HepG2 (cell line): ENCODE measurements around the gene IGF2. TPM values are rescaled to one million over a fixed set of nuclear protein-coding genes. Genes with fewer than 3 reads are reported as not detected.

Experiments used
- ETS1 ChIP-seq: sonication (generic); formaldehyde crosslinking; IDR thresholded peaks from 2 replicates; pipeline ENCODE4 v1.4.0; 2020; ENCODE audit warnings: missing genetic modification reagents
- HNF4G ChIP-seq, 2 experiments: sonication (generic) in 1 of 2; formaldehyde crosslinking in 1 of 2; IDR thresholded peaks; 2 replicates each; pipeline versions ENCODE4 v1.4.0 to v1.6.1; 2011 to 2020; ENCODE audit warnings: borderline replicate concordance in 2 of 2, low read depth in 2 of 2, mild to moderate bottlenecking in 2 of 2, low read length in 1 of 2, missing genetic modification reagents in 1 of 2, moderate library complexity in 1 of 2
- MYC ChIP-seq: sonication (generic); formaldehyde crosslinking; IDR thresholded peaks from 2 replicates; pipeline ENCODE4 v1.9.0; 2021; ENCODE audit warnings: missing genetic modification reagents, borderline replicate concordance
- NFATC3 ChIP-seq: sonication (generic); formaldehyde crosslinking; IDR thresholded peaks from 2 replicates; pipeline ENCODE4 v1.5.1; 2020; ENCODE audit warnings: mild to moderate bottlenecking, missing genetic modification reagents
- NFE2L2 ChIP-seq: fragments of 150-350 bp; IDR thresholded peaks from 2 replicates; pipeline ENCODE4 v1.6.1; 2014; ENCODE audit warnings: low read length
- SATB2 ChIP-seq: sonication (generic); formaldehyde crosslinking; IDR thresholded peaks from 2 replicates; pipeline ENCODE4 v1.5.0; 2020; ENCODE audit warnings: missing genetic modification reagents
- TGIF2 ChIP-seq: IDR thresholded peaks from 2 replicates; pipeline ENCODE4 v1.6.1; 2016; ENCODE audit warnings: control low read depth, missing compliant biosample characterization
- U2AF1 ChIP-seq: fragments of 200-400 bp; formaldehyde crosslinking; optimal IDR thresholded peaks from 2 replicates; pipeline ENCODE3; 2017; ENCODE audit warnings: mild to moderate bottlenecking, low read depth, low read length
- ZNF263 ChIP-seq: sonication (generic); formaldehyde crosslinking; IDR thresholded peaks from 2 replicates; pipeline ENCODE4 v1.4.0; 2020; ENCODE audit warnings: missing genetic modification reagents
- ZNF350 ChIP-seq: sonication (generic); formaldehyde crosslinking; IDR thresholded peaks from 2 replicates; pipeline ENCODE4 v1.4.0; 2020; ENCODE audit warnings: mild to moderate bottlenecking, low read depth, missing genetic modification reagents, borderline replicate concordance
- ZNF550 ChIP-seq: sonication (generic); formaldehyde crosslinking; IDR thresholded peaks from 2 replicates; pipeline ENCODE4 v1.4.0; 2020; ENCODE audit warnings: mild to moderate bottlenecking, missing genetic modification reagents, borderline replicate concordance
- ZNF572 ChIP-seq: sonication (generic); formaldehyde crosslinking; IDR thresholded peaks from 2 replicates; pipeline ENCODE4 v1.5.1; 2020; ENCODE audit warnings: mild to moderate bottlenecking, missing genetic modification reagents
- ZNF850 ChIP-seq: sonication (generic); formaldehyde crosslinking; conservative IDR thresholded peaks from 2 replicates; pipeline ENCODE4 v1.9.0; 2021; ENCODE audit warnings: mild to moderate bottlenecking, missing genetic modification reagents
- polyA plus RNA-seq, 8 experiments: library from polyadenylated mRNA; depleted of rRNA in 3 of 8; stranded (reverse) in 7 of 8; unstranded in 1 of 8; fragments of >200 nt; fragmentation: Illumina TruSeq in 4 of 8; extraction: Trizol in 4 of 8; gene quantifications; 2 replicates each; pipeline versions ENCODE4 v1.2.1 to v1.2.3, GENCODE V29; 2011 to 2016; ENCODE audit warnings: low read depth in 4 of 8, missing spikeins in 1 of 8, mixed read lengths in 1 of 8; ENCODE audit not compliant: insufficient read depth in 1 of 8
- total RNA-seq, 5 experiments: library from RNA; depleted of rRNA; stranded (reverse); fragments of >200 nt; fragmentation: Illumina TruSeq; extraction: Trizol; gene quantifications; 2 replicates each; pipeline ENCODE4 v1.2.3, GENCODE V29; 2016; ENCODE audit warnings: low read depth in 1 of 5
- TF ChIP-seq, protein P1 (sequence below): sonication (generic); formaldehyde crosslinking; IDR thresholded peaks from 2 replicates; pipeline ENCODE4 v1.5.1; 2020; ENCODE audit warnings: mild to moderate bottlenecking, missing genetic modification reagents, moderate library complexity
- TF ChIP-seq, protein P2 (sequence below): IDR thresholded peaks from 2 replicates; pipeline ENCODE4 v1.6.1; 2012; ENCODE audit warnings: inconsistent platforms
- TF ChIP-seq, protein P3 (sequence below): sonication (generic); formaldehyde crosslinking; IDR thresholded peaks from 2 replicates; pipeline ENCODE4 v1.4.0; 2020; ENCODE audit warnings: mild to moderate bottlenecking, missing genetic modification reagents

Gene IGF2
- total and polyA plus RNA-seq, 2 of the 13 experiments (the other 11 are each of a cell fraction or from before 2014, with no cell fraction given), result 79.1 to 254 TPM

GRCh38 chr11:2186669-2187279 lies 47.6 kb upstream of the IGF2 start (continued):
- TF ChIP-seq, protein P1, sequence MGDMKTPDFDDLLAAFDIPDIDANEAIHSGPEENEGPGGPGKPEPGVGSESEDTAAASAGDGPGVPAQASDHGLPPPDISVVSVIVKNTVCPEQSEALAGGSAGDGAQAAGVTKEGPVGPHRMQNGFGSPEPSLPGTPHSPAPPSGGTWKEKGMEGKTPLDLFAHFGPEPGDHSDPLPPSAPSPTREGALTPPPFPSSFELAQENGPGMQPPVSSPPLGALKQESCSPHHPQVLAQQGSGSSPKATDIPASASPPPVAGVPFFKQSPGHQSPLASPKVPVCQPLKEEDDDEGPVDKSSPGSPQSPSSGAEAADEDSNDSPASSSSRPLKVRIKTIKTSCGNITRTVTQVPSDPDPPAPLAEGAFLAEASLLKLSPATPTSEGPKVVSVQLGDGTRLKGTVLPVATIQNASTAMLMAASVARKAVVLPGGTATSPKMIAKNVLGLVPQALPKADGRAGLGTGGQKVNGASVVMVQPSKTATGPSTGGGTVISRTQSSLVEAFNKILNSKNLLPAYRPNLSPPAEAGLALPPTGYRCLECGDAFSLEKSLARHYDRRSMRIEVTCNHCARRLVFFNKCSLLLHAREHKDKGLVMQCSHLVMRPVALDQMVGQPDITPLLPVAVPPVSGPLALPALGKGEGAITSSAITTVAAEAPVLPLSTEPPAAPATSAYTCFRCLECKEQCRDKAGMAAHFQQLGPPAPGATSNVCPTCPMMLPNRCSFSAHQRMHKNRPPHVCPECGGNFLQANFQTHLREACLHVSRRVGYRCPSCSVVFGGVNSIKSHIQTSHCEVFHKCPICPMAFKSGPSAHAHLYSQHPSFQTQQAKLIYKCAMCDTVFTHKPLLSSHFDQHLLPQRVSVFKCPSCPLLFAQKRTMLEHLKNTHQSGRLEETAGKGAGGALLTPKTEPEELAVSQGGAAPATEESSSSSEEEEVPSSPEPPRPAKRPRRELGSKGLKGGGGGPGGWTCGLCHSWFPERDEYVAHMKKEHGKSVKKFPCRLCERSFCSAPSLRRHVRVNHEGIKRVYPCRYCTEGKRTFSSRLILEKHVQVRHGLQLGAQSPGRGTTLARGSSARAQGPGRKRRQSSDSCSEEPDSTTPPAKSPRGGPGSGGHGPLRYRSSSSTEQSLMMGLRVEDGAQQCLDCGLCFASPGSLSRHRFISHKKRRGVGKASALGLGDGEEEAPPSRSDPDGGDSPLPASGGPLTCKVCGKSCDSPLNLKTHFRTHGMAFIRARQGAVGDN (CRISPR knock-in tag), result peak; percentile 56
- TF ChIP-seq HNF4G (IDR thresholded peaks at IDR 0.05; ENCODE audit: borderline replicate concordance, low read depth, low read length) (no peak), HNF4G (CRISPR knock-in tag; IDR thresholded peaks at IDR 0.05; ENCODE audit: borderline replicate concordance, low read depth) (no peak), ZNF550 (CRISPR knock-in tag) (no peak), NFATC3 (CRISPR knock-in tag) (no peak), TGIF2 (CRISPR knock-in tag) (no peak), ZNF850 (CRISPR knock-in tag) (no peak), ZNF350 (no peak), NFE2L2 (no peak), ZNF572 (CRISPR knock-in tag) (no peak), ZNF263 (CRISPR knock-in tag) (peak; percentile 65; the same call in 1 of the 2 replicates), ETS1 (no peak), U2AF1 (no peak), MYC (CRISPR knock-in tag) (peak; percentile 64; the same call in 1 of the 2 replicates), SATB2 (CRISPR knock-in tag) (no peak)
- TF ChIP-seq, protein P2, sequence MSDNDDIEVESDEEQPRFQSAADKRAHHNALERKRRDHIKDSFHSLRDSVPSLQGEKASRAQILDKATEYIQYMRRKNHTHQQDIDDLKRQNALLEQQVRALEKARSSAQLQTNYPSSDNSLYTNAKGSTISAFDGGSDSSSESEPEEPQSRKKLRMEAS, result peak; percentile 66
- TF ChIP-seq, protein P3, sequence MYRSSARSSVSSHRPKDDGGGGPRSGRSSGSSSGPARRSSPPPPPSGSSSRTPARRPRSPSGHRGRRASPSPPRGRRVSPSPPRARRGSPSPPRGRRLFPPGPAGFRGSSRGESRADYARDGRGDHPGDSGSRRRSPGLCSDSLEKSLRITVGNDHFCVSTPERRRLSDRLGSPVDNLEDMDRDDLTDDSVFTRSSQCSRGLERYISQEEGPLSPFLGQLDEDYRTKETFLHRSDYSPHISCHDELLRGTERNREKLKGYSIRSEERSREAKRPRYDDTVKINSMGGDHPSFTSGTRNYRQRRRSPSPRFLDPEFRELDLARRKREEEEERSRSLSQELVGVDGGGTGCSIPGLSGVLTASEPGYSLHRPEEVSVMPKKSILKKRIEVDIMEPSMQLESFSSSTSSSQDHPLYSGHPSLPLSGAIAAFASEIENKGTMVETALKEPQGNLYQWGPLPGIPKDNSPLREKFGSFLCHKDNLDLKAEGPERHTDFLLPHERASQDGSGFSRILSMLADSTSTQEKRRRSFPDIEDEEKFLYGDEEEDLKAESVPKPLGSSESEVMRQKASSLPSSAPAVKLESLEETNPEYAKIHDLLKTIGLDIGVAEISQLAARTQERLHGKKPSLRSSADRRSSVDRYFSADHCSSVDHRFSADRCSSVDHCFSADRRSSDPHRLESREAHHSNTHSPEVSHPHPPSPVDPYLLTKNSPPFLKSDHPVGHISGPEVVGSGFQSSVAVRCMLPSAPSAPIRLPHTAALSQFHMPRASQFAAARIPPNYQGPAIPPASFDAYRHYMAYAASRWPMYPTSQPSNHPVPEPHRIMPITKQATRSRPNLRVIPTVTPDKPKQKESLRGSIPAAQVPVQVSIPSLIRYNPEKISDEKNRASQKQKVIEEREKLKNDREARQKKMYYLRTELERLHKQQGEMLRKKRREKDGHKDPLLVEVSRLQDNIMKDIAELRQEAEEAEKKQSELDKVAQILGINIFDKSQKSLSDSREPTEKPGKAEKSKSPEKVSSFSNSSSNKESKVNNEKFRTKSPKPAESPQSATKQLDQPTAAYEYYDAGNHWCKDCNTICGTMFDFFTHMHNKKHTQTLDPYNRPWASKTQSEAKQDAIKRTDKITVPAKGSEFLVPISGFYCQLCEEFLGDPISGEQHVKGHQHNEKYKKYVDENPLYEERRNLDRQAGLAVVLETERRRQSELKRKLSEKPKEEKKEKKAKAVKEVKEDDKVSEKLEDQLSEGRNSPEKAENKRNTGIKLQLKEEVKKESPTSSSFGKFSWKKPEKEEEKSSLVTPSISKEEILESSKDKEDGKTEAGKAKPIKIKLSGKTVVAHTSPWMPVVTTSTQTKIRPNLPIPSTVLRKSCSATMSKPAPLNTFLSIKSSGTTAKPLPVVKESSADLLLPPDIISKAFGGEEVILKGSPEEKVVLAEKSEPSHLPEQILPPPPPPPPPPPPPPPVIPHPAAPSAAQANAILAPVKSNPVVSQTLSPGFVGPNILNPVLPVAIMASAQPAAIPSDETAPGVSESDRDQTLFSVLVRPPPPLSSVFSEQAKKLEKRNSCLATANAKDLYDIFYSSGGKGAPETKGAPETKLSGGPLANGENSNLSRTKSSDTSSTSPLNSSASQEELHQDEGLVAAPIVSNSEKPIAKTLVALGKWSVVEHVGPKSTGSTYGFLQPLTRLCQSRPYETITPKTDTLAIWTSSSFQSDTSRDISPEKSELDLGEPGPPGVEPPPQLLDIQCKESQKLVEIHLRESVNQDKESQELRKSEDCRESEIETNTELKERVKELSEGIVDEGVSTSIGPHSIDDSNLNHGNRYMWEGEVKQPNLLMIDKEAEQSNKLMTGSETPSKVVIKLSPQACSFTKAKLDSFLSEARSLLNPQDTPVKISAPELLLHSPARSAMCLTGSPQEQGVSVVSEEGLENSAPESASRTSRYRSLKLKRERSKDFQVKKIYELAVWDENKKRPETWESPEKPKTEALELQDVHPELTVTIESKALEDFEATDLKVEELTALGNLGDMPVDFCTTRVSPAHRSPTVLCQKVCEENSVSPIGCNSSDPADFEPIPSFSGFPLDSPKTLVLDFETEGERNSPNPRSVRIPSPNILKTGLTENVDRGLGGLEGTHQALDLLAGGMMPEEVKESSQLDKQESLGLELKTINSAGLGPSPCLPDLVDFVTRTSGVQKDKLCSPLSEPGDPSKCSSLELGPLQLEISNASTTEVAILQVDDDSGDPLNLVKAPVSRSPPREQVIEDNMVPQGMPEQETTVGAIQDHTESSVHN, result no peak
